ENCODE measurements around the gene MTPN.

Gene MTPN

DNA sequence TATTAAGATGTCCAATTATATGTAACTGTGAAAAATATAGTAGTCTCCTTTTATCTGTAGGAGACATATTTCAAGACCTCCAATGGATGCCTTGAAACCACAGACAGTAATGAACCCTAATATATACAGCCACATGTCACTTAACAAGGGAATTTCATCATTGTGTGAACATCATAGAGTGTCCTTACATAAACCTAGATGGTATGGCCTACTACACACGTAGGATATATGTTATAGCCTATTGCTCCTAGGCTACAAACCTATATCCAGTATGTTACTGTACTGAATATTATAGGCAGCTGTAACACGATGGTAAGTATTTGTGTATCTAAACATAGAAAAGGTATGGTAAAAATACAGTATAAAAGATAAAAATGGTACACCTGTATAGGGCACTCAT, 32.4 kb downstream of the MTPN start:
- no peak overlapping the region for H3K4me3 ChIP-seq
- H3K27me3 ChIP-seq, result no peaks in the 10 kb centered on the region
- H3K9me3 ChIP-seq, result no peaks in the 10 kb centered on the region
- intact Hi-C loops (cut with DNase I; ENCODE audit: low total_unique reads), result no loop called here
- H3K27ac ChIP-seq, result no peak overlapping the region
- TF ChIP-seq, protein P1, sequence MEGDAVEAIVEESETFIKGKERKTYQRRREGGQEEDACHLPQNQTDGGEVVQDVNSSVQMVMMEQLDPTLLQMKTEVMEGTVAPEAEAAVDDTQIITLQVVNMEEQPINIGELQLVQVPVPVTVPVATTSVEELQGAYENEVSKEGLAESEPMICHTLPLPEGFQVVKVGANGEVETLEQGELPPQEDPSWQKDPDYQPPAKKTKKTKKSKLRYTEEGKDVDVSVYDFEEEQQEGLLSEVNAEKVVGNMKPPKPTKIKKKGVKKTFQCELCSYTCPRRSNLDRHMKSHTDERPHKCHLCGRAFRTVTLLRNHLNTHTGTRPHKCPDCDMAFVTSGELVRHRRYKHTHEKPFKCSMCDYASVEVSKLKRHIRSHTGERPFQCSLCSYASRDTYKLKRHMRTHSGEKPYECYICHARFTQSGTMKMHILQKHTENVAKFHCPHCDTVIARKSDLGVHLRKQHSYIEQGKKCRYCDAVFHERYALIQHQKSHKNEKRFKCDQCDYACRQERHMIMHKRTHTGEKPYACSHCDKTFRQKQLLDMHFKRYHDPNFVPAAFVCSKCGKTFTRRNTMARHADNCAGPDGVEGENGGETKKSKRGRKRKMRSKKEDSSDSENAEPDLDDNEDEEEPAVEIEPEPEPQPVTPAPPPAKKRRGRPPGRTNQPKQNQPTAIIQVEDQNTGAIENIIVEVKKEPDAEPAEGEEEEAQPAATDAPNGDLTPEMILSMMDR (IDR thresholded peaks at IDR 0.05), result no peak
- peaks cover 5 to 20% (median 7%) of the 10 kb centered on the region in 3 donors for H3K36me3 ChIP-seq
- H3K4me1 ChIP-seq, result peaks cover 0 to 3% (median 0%) of the 10 kb centered on the region in 4 donors
- no peak for DNase-seq

DNA sequence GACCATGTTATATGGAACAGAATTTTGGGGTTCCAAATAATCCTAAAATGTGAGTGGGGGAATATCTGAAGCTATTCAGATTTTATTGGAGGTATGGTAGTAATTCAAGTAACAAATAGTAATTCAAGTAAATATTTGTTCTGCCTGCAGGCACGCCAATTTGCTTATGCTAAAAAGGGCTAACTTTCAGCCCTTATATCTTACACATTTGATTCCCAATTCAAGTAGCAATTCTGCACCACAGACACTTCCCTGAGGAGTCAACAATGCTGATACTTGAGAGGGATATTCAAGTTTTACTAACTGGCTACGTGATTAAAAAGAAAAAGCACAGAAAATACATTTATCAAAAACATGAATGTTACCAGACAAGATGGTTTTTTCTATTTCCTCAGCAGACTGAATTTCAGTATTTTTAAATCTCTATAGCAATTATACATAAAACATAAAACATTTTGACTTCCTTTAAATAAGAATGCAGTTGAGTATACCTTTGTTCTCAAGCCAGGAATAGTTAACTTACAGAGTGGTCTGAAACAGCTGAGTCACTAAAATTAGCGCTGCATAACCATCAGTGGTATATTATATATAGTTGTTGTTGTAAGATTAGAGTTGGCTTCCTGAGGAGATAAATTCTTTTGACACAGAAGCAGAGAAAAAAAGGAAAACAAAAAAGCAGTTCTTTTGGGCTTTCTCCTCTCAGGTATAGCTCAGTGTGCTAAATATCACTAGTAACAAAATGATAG, 33.9 kb downstream of the MTPN start:
- Histone ChIP-seq H3K27ac (no peak overlapping the region), H3K4me3 (no peak overlapping the region), H3K27me3 (no peaks in the 10 kb centered on the region), H3K4me1 (peaks cover 0 to 7% (median 0%) of the 10 kb centered on the region in 4 donors), H3K9me3 (no peaks in the 10 kb centered on the region), H3K36me3 (peaks cover 0 to 12% (median 4%) of the 10 kb centered on the region in 3 donors)
- DNase-seq, result no peak
- TF ChIP-seq, protein P1 (IDR thresholded peaks at IDR 0.05), result no peak
- intact Hi-C loops (cut with DNase I; ENCODE audit: low total_unique reads), result no loop called here

DNA sequence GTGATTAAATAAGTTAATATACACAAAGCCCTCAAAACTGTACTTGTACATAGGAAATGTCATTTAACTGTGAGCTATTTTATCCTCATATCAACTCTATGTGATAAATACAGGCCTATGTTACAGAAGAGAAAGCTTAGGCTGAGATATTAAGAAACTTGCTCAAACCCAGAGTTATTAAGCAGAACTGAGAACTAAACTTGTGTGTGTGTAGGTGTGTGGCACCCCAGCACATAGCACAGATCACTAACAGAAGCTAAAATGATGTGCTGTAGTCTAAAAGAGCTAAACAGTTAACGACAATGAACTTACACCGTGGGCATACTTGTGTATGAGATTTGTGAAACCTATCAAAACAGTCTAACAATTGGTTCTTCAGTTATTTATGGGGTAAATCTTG, 34.5 kb downstream of the MTPN start:
- H3K9me3 ChIP-seq, result no peaks in the 10 kb centered on the region
- peaks cover 0 to 12% (median 4%) of the 10 kb centered on the region in 3 donors for H3K36me3 ChIP-seq
- H3K27me3 ChIP-seq, result no peaks in the 10 kb centered on the region
- no peak overlapping the region for H3K27ac ChIP-seq
- peaks cover 0 to 7% (median 0%) of the 10 kb centered on the region in 4 donors for H3K4me1 ChIP-seq
- intact Hi-C loops (cut with DNase I; ENCODE audit: low total_unique reads), result no loop called here
- no peak for DNase-seq
- no peak overlapping the region for H3K4me3 ChIP-seq
- TF ChIP-seq, protein P1 (IDR thresholded peaks at IDR 0.05), result no peak

DNA sequence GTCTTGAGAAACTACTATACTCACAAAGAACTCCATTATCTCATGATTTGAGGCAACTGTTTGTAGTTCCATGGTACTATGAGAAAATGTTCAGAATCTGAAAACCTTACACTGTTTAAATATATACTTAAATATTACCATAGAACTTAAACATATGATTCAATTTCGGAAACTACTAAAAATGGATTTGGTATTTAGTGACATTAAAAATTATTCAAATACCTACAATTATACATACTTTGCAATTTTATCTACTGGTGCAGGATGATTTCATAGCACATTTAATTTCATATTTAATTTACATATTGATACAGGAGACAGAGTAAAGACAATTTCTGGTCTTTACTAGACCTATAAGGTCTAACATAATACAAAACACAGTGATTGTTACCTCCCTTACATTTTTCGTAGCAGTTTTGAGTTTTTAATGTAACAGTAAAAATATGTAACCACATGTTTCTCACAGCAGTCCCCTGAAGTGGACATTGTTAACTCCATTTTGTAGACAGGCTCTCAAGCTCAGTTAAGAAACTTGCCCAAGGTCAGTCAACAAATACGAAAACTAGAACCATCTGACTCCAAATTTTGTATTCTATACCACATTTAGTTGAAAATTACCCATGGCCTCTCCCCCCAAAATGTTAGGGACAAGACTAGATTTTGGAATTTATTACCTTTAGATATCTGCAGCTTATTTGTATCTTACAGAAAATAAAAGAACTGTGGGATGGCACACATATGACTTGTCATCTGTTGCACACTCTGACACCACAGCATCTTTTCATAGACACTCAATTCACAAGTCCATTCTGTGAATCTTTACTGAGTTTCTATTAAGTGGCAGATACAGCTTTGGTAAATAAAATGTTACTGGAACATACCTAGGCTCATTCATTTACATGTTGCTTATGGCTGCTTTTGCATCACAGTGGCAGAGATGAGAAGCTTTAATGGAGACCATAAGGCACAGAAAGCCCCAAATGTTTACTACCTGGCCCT, 36.8 kb downstream of the MTPN start:
- no peak overlapping the region for H3K4me3 ChIP-seq
- intact Hi-C loops (cut with DNase I; ENCODE audit: low total_unique reads), result no loop called here
- no peaks in the 10 kb centered on the region for H3K9me3 ChIP-seq
- H3K36me3 ChIP-seq, result peaks cover 0 to 4% (median 0%) of the 10 kb centered on the region in 3 donors
- no peak for DNase-seq
- TF ChIP-seq, protein P1 (IDR thresholded peaks at IDR 0.05), result no peak
- H3K27ac ChIP-seq, result no peak overlapping the region
- H3K4me1 ChIP-seq, result peaks cover 0 to 7% (median 1%) of the 10 kb centered on the region in 4 donors
- H3K27me3 ChIP-seq, result no peaks in the 10 kb centered on the region

DNA sequence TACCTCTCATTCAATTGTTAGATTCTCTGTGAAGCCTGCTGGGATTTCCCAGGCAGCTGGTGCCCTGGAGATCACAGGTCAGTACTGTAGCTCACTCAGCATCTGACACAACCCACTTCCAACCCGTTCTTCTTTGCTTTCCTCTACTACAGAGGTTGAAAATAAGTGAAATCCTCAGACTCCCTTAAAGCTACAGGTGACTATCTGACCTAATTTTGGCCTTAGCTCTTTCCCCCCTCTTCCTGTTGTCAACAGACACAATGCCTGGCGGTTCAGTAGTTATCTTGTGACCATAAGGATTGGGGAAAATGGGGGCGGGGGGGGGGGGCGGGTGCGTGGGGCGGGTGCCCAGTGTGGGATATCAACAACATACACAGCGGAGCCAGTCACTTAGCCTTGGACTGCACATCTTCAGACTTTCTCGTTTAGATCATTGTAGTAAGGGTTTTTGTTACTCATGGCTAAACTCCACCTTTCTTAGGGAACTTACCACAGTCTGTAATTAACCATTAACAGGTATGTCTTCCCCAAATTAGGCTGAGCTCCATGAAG, 37.8 kb downstream of the MTPN start:
- H3K4me3 ChIP-seq, result no peak overlapping the region
- H3K27me3 ChIP-seq, result no peaks in the 10 kb centered on the region
- H3K36me3 ChIP-seq, result peaks cover 0 to 4% (median 0%) of the 10 kb centered on the region in 3 donors
- no peak overlapping the region for H3K27ac ChIP-seq
- intact Hi-C loops (cut with DNase I; ENCODE audit: low total_unique reads), result no loop called here
- peaks cover 0 to 13% (median 3%) of the 10 kb centered on the region in 4 donors for H3K4me1 ChIP-seq
- TF ChIP-seq, protein P1 (IDR thresholded peaks at IDR 0.05), result no peak
- no peaks in the 10 kb centered on the region for H3K9me3 ChIP-seq
- no peak for DNase-seq
